T-helper 2 cell (primary cell): Measurements from ENCODE around the gene MNAT1.
"Not testable (repeated sequence)": the region's sequence is repeated elsewhere in the genome, so short reads cannot be mapped to it uniquely, and the experiment has no call there.

Experiments used
- DNase-seq, 5 experiments: peaks; one replicate each; pipeline versions ENCODE4 v3.0.0 to v3.0.0-alpha.2; 2012 to 2022
- total RNA-seq, 2 donors: gene quantifications; one replicate each; lab custom pipeline; 2026; lab: John Stamatoyannopoulos, UW

MNAT1 gene
- total RNA-seq, result 4.7 to 12.1 reads per million in 2 donors

DNA sequence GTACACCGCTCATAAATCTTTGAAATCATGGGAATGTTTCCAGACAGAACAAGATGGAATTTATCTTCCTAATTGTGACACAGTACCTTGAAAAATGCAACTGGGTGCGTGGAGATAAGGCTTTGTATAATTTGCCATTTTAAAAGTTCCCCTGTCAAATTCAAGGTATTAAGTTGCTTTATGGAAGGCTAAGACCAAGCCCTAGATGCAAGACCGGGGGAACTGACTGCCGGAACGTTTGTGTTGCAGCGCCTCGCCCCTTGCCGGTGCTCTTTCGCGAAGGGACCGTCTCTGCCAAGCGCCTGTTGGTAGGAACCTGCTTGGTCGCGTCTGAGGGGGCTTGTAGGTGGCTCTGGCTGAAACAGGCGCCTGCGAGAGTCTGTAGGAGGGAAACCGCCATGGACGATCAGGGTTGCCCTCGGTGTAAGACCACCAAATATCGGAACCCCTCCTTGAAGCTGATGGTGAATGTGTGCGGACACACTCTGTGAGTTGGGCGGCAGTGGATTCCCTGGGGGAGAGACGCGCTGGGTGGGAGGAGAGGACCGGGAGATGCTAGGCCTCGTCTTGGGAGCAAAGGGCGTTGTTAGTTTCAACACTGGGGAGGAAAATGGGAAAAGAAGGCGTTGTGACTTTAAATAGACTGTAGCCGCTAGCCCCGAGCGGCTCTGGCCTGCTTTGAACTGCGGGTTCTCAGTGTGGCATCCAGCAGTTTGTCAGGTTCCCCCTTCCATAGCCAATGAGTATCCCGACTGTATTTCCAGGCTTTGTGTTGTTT is at the start of gene MNAT1:
MNAT1 (plus strand) TSS at position 297 of the 778 bp plus-strand sequence; CDS start at position 399, 102 bp downstream.
- DNase-seq, result peak; percentile 33 to 89 (median 56)

GRCh38 chr14:60686865-60687264 is 47.7 kb upstream of the MNAT1 start:
- no peak for DNase-seq

DNA sequence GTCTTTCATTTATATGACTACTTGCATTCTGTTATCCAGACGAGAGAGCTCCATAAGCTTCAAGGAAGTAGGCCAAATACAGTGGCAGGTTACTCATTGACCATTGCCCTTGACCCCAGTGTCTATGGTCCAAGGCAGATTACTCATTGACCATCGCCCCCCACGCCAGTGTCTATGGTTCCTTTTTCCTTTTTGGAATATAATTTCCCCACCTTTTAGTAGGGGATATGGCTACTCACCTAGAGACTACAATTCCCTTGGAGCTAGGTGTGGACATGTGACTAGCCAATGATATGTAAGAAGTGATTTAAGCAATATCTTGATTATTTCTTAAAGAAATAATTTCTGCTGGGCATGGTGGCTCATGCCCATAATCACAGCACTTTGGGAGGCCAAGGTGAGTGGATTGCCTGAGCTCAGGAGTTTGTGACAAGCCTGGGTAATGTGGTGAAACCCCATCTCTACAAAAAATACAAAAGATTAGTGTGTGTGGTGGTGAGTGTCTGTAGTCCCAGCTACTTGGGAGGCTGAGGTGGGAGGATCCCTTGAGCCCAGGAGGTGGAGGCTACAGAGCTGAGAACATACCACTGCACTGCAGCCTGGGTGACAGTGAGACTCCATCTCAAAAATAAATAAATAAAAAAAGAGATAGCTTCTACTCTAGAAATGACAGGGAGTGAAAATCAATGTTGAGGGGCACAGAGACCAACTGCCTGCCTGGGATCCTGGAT is 43.0 kb upstream of the MNAT1 start:
- DNase-seq, result no peak

- no peak for DNase-seq
These were observed 39.2 kb upstream of the MNAT1 start for GRCh38 chr14:60695327-60695726.

- no peak for DNase-seq
These were observed 34.0 kb upstream of the MNAT1 start for GRCh38 chr14:60700598-60700997.

GRCh38 chr14:60705100-60705499 is 29.5 kb upstream of the MNAT1 start:
- DNase-seq, result no peak

- no peak for DNase-seq
These were observed 26.7 kb upstream of the MNAT1 start for GRCh38 chr14:60707858-60708257.

DNA sequence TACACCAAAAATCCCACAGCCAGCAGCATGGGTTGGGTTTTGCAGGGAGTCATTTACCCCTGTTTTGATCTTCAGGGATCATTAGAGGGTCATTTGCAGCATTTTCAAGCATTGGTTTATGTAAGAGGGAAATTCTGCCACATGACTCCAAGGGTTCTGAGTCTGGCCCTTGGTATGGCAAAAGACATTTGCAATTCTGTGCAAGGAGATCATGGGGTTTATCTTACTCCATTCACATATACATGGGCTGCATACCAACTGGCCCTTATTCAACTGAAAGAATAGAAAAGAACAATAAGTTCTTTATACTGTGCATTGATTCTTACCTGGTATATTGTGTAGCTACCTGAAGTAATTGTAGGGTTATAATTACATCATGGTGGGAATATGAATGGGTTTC is 24.1 kb upstream of the MNAT1 start:
- no peak for DNase-seq

DNA sequence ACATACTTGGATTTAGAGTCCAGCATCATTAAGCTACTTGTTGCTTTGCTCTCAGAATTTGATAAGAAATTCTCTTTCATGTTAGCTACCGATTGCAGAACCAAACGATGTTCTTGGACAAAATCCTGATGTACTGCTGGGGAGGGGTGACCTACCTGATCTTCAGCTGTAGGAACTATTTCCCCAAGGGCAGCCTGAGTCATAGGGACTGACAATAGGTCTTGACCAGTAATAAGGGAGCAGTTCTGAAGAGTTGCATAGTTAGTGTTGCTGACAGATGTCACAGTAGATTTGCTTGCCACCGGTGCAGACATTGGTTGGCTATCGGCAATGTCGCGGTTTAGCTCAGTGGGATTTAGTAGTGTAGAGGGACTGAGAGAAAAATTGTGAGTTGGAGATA is 21.0 kb upstream of the MNAT1 start:
- no peak for DNase-seq

DNA sequence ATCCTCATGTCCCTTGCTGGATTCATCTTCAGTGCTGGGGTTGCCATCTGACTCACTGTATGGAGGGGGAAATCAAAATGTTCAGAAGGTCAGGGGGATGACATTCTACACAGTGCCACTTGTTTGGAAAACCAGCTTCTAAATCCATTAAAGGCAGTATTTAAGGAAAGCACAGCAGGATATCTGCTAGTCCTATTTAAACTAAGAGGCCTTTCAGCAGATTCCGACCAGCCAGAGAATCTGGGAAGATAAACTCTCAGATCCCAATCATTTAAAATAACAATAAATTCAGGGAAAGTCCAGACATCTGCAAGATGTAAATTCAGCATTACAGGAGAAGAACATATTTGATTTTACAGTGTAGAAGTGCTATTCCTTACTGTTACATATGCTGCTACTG is 14.2 kb upstream of the MNAT1 start:
- no peak for DNase-seq

- DNase-seq, result no peak
These were observed 13.6 kb upstream of the MNAT1 start for GRCh38 chr14:60720962-60721325.

GRCh38 chr14:60721326-60722106 is 13.0 kb upstream of the MNAT1 start:
- DNase-seq, result peak; percentile 18 to 57 (median 35)

DNA sequence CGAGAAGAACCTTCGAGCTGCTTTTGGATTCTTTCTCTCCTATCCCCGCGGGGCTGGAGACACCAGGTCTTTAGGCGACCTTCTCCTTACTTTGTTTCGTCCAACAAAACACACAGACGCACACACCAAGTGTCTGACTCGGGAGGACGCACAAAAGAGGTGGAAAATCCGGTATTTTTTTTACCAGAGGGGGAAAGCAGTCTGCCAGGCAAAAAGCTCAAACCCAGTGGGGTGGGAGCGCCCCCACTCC is 12.5 kb upstream of the MNAT1 start:
- no peak for DNase-seq

DNA sequence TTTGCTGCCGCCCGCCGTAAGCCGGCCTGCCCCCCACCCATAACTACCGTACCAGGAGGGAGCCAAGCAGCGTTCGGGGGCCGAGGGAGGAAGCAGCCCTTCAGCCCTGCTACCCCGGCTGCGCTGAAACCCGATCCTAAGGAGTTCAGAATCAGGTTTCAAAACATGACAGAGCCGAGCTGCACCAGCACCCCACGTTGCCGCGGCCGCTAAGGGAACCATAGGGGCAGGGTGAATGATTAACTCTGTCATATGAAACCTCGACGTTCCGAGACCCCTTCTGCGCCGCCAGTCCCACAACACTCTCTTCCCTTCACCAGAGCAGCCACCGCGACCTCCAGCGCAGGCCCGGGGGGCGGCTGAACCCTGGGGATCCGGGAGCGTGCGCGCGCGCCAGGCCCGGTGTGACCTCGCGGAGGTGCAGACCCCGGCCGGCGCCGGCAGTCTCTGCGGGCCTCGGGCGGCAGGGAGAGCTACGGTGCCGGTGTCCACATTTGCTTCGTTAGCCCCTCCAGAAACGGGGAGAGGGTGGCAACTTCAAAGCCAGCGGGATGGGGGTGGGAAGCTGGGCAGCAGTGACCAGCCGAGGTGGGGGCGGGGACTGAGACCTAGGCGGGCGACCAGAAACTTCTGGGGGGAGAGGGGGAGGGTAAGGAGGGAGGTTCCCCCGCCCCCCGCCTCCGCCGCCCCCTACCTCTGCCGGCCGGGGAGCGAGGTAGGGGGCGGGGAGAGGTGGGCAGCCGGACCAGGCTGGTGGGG is 12.0 kb upstream of the MNAT1 start:
- DNase-seq, result peak in 1 of 5 experiments; percentile 49

GRCh38 chr14:60723116-60723906 is 11.2 kb upstream of the MNAT1 start:
- peak in 3 of 5 experiments; percentile 3 to 64 (median 10) for DNase-seq

- peak in 1 of 5 experiments; percentile 65 for DNase-seq
These were observed 10.5 kb upstream of the MNAT1 start, which contains the start of gene SIX4 for GRCh38 chr14:60723907-60724618. SIX4 (minus strand) TSS chr14:60724351; CDS start chr14:60724074, 277 bp downstream.

GRCh38 chr14:60731291-60731690 is 3.3 kb upstream of the MNAT1 start:
- not testable (repeated sequence) for DNase-seq

DNA sequence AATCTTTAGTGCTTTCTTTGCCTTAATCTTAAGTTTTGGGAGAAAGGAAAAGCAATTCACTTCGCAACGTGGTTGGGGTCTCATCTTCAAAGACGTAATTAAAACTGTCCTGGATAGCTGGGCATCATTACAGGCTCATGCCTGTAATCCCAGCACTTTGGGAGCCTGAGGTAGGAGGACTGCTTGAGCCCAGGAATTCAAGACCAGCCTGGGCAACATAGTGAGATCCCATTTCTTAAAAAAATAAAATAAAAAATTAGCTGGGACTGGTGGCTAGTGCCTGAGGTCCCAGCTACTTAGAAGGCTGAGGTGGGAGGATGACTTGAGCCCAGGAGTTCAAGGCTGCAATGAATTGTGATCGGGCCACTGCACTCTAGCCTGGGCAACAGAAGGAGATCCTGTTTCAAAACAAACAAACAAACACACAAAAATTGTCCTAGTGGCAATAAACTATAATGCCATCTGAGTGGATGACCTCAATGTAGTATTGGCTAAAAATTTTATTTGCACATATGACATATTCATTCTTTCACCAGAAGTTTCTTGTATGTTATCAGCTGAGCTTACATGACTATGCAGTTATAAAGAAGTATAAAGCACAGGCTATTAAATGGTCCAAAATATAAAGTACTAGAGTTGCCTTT is 1.6 kb upstream of the MNAT1 start:
- no peak for DNase-seq

DNA sequence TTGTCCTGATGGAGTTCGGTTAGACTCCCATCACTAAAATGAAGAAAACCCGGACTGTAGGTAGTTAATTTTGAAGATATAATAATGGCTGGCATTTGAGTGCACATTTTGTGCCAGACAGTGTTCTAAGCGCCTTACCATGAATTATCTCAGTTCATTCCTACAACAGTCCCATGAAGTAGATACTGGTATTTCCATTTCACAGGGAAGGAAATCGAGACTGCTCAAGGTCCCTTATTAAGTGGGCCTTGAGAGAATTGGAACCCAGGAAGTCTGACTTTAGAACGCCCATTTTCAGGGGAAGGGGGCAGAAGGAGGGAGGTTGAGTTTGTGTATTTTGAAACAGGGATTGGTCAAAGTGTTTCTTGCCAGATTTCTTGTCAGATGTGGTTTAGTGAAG is 855 bp downstream of the MNAT1 start:
- peak in 1 of 5 experiments; percentile 45 for DNase-seq

- no peak for DNase-seq
These were observed 1.9 kb downstream of the MNAT1 start for GRCh38 chr14:60736494-60736893.
